HG02852 (cell line): ENCODE results near the gene PSMD4.
"Not testable (repeated sequence)": the region's sequence is repeated elsewhere in the genome, so short reads cannot be mapped to it uniquely, and the experiment has no call there.

Source experiments
- ATAC-seq: cut with Tn5 transposase; IDR thresholded peaks from one replicate; pipeline ENCODE4 v1.9.1; 2021; ENCODE audit warnings: mild to moderate bottlenecking, moderate library complexity; ENCODE audit not compliant: unreplicated experiment

The PSMD4 gene

GRCh38 chr1:151267760-151268159, 13.2 kb downstream of the PSMD4 start:
- no peak for ATAC-seq

DNA sequence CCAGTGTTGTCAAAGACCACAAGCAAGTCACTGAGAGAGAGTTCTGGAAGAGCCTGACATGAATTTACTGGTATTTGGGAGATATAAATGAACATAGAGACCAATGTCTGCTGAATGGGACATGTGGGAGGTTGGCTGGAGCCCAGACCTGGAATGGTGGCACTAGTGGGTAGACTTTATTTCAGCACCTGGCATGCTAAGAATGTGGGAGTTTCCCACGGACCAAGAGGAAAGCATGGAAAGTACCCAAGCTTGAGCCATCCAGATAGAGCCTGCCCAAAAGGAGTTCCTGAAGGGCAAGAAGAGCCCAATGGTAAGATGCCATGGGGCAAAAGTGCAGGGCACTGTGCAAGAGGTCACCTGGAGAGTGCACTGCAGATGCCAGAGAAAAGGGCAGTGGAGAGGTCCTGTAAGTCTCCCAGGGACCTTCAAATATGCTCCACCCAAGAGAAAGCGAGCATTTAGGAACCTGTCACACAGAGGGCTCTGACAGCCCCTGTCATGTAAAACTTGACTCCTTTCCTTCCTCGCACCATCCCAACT, 19.5 kb downstream of the PSMD4 start:
- no peak for ATAC-seq

DNA sequence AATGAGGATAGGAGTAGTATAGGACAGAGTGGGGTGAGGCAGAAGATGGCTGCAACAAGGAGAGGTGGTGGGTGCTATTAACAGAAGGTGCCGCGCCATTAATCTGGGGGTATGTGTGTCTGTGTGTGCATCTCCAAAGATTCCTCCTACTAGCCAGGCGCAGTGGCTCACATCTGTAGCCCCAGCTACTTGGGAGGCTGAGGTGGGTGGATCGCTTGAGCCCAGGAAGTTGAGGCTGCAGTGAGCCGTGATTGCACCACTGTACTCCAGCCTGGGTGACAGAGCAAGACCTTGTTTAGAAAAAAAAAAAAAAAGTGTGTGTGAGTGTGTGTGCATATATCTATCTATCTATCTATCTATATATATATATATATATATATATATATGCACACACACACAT, 20.8 kb downstream of the PSMD4 start:
- ATAC-seq = not testable (repeated sequence)

DNA sequence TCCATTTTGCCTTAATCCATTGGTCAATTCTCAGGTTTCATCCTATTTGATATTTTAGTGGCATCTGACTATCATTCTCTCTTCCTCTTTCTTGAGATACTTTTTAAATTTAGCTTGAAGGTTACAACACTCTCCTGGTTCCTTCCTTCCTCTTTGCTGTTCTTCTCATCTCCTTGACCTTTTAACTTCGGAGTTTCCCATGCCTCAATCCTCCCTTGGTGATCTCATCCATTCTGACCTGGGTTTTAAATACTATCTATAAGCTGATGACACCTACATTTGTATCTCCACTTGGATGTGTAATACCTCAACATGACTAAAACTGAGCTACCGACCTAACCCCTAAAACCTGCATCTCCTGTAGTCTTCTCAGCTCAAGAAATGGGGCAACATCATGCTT, 22.7 kb downstream of the PSMD4 start:
- ATAC-seq = no peak

DNA sequence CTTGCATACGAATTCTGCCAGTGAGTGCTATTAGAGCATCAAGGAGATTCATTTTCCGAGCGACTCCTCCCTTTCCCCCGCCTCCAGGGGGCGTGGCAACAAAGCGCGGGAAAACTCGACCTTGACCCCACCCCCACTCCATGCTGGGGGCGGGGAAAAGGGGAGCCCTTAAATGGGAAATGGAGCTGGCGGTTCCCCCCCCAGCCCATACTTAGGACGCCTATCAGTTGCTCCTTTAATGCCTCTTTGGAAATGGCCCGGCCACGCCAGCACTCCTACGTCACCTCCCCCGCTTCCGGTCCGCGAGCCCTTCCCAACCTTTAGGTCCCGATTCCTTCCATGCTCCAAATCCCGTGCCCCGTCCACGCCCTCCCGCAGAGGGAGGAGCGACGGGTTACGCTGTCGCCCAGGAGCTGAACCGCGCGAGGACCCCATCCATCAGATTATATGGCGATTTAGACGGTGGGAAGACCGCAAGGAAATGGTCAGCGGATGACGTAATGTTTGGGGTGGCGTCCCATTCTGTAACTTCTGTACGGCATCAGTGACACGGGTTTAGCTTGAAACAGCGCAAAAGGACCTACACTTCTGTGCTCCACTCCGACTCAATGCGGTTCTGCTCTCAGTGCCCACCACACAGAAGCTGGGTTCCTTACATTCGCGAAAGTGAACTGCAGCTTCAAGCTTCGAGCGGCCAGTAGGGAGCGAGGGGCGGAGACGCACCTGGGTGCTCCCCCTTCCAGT, 26.9 kb downstream of the PSMD4 start:
- ATAC-seq = peak; percentile 33

GRCh38 chr1:151281969-151282882, 27.7 kb downstream of the PSMD4 start, which contains the start of gene ZNF687:
Gene ZNF687, plus strand, starts transcription at chr1:151282299. Its CDS starts 3,993 bp downstream, at chr1:151286292.
- ATAC-seq = peak; percentile 86

DNA sequence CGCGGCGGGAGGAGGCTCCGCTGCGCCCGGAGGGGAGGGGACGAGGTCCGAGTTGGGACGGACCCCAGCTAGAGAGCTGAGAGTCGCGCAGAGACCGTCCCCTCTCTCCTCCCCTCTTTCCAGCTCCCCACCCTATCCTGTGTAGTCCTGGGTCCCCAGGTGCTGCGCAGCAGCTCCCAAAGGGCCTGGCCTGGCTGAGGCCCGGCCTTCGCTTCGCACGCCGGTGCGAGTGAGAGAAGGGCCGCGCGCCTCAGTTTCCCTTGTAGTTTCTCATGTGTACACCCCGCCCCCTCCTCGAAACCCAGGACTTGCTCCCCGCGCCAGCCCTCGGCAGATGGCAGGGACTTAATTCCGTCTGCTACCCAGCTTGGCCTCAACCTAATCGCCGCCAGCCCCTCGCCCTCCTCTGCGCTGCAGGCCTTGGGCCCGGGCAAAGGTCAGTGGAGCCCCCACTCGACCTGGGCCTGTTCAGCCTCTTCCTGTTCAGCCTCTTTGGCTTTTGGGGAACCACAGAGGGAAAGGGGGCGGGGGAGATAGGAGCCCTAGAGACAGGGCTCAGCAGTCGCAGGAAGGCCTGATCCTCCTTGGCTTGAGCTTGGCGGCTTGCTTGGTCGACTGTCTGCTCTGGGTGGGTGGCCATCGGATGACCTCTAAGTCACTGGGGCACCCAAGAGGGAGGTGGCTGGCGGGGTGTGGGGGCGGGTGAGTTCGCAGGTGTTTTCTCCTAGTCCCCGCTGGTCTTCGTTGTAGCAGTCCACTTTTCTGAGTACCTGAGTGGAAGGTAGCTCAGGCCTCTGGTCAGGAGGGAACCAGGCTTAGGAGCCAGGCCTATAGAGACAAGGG, 28.6 kb downstream of the PSMD4 start:
- ATAC-seq = no peak

DNA sequence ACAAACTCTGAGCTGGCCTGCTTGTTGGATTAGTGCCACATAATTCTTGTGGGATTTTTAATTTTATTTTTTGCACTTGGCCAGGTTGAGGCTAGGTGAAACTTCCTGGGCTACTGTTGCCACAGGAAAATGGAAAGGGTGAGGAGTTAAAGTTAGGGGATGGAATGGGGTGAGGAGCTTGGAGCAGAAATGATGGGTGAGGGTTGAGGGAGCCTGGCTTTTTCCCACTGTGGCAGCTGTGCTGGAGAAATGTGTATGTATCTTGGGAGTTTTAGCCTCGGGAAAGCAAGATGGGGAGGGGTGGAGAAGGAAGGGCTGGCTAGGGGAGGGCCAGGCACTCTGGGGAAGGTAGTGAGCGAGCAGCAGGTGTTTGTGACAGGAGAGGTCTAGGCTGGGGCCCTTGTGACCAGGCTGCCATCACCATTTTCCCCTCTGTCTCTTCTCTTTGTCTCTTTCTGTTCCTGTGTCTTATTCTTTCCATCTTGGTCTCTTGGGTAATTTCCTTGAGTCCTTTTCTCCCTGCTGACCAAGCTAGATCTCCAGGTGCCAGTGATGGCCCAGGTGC, 29.6 kb downstream of the PSMD4 start:
- no peak for ATAC-seq

DNA sequence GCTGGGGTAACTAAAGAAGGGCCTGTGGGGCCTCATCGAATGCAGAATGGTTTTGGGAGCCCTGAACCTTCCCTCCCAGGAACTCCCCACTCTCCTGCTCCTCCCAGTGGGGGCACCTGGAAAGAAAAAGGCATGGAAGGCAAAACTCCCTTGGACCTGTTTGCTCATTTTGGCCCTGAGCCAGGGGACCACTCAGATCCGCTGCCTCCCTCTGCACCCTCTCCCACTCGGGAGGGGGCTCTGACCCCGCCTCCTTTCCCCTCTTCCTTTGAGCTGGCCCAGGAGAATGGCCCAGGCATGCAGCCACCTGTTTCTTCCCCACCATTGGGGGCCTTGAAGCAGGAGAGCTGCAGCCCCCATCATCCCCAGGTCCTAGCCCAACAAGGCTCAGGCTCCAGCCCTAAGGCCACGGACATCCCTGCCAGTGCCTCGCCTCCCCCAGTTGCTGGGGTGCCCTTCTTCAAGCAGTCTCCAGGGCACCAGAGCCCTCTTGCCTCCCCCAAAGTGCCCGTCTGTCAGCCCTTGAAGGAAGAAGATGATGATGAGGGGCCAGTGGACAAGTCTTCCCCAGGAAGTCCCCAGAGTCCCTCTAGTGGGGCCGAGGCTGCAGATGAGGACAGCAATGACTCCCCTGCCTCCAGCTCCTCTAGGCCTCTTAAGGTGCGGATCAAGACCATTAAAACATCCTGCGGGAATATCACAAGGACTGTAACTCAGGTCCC, 32.2 kb downstream of the PSMD4 start:
- ATAC-seq = no peak

- ATAC-seq = no peak
These were observed 32.8 kb downstream of the PSMD4 start for GRCh38 chr1:151287341-151287699.

DNA sequence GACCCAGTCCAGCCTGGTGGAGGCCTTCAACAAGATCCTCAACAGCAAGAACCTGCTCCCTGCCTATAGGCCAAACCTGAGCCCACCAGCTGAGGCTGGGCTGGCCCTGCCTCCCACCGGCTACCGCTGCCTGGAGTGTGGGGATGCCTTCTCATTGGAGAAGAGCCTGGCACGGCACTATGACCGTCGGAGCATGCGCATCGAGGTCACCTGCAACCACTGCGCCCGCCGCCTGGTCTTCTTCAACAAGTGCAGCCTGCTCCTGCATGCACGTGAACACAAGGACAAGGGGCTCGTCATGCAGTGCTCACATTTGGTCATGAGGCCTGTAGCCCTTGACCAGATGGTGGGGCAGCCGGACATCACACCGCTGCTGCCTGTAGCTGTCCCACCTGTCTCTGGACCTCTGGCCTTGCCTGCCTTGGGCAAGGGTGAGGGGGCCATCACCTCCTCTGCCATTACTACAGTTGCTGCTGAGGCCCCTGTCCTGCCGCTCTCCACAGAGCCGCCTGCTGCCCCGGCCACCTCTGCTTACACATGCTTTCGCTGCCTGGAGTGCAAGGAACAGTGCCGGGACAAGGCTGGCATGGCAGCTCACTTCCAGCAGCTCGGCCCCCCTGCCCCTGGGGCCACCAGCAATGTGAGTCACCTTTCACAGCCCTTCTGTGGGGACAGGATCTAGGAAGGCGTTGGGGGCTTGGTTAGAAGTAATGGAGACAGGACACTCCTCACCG, 33.4 kb downstream of the PSMD4 start:
- no peak for ATAC-seq

- ATAC-seq = no peak
These were observed 34.0 kb downstream of the PSMD4 start for GRCh38 chr1:151288502-151288901.

DNA sequence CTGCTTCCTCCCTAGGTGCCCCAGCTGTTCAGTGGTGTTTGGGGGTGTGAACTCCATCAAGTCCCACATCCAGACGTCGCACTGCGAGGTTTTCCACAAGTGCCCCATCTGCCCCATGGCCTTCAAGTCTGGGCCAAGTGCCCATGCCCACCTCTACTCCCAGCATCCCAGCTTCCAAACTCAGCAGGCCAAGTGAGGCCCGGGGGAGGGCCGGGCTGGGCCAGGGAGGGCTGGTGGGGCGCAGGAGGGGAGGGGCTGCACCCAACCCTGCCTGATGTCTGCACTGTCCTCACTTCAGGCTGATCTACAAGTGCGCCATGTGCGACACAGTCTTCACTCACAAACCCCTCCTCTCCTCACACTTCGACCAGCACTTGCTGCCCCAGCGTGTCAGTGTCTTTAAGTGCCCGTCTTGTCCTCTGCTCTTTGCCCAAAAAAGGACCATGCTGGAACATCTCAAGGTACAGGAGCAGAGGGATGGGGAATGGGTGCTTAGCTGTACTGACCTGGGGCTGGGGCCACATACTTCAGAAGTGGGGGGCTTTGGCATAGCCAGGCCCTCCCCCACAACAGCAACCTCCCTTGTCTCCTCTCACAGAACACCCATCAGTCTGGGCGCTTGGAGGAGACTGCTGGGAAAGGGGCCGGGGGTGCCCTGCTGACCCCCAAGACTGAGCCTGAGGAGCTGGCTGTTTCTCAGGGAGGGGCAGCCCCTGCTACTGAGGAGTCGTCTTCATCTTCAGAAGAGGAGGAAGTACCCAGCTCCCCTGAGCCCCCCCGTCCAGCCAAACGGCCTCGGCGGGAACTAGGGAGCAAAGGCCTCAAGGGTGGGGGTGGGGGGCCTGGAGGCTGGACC, 34.8 kb downstream of the PSMD4 start:
- no peak for ATAC-seq

- no peak for ATAC-seq
These were observed 35.6 kb downstream of the PSMD4 start for GRCh38 chr1:151289991-151290708.

- no peak for ATAC-seq
These were observed 36.3 kb downstream of the PSMD4 start for GRCh38 chr1:151290709-151291303.

DNA sequence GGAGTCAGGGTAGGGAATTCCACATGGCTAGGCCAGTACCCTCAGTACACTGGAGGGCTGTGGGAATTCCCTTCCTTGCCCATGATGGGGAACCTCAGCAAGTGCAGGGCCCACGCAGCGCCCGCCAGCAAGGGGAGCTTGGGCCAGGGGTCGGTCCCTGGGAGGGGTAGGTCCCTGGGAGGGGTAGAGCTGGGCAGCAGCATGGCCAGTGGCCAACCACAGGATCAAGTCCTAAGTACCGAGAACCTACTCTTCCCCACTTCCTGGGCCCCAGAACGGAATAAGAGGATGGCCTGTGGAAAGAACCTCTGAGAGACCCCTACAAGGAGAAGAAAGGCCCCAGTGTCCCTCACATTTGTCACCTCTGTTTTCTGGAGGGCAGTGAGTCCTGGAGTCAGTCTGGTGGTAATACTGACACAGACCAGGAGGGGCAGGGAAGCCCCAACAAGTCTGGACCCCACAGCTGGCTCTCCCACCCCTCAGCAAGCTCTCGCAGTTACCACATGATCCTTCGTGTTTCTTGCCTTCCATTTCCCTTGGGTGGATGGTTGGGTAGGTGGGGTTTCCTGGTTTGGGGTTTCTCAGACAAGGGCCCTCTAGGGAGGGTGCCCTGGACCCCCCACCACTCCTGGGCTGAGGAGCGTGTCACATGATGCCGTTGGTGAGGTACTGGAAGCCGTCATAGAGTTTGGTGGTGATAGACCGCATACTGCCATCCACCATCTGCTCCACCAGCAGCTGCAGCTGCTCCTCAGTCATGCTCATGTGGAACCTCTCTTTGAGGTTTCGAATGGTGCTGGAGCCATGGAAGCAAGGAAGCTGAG, 37.9 kb downstream of the PSMD4 start:
- ATAC-seq = no peak
